Thoracic aorta (tissue), 2 donors: ENCODE results near the gene BTD. TPM values are rescaled to one million over a fixed set of nuclear protein-coding genes. Genes with fewer than 3 reads are reported as not detected.

ENCODE experiments used
- ATAC-seq: fragments of 150-250 bp; one replicate; pipeline ENCODE4 v1.8.0; 2017; ENCODE audit warnings: low read depth; ENCODE audit not compliant: insufficient number of reproducible peaks, low FRiP score
- DNase-seq: peaks from one replicate; pipeline ENCODE4 v3.0.0-alpha.2; 2020; ENCODE audit warnings: low spot score
- H3K27ac ChIP-seq, 2 donors: fragments of 200-600 bp; sonication (generic); 1 replicate in 1 of 2; 2 replicates in 1 of 2; pipeline ENCODE4 v1.5.1; 2016; ENCODE audit warnings: mild to moderate bottlenecking in 2 of 2, moderate library complexity in 2 of 2
- H3K27me3 ChIP-seq: fragments of 200-600 bp; sonication (generic); replicated peaks from 2 replicates; pipeline ENCODE4 v1.6.0; 2016; ENCODE audit warnings: mild to moderate bottlenecking; ENCODE audit not compliant: insufficient read depth
- H3K36me3 ChIP-seq: fragments of 200-600 bp; sonication (generic); one replicate; pipeline ENCODE4 v1.5.1; 2016
- H3K4me1 ChIP-seq, 2 donors: fragments of 200-600 bp; sonication (generic); 1 replicate in 1 of 2; 2 replicates in 1 of 2; pipeline versions ENCODE4 v1.5.1 to v1.6.0; 2016; ENCODE audit warnings: low read depth in 2 of 2, mild to moderate bottlenecking in 1 of 2; ENCODE audit not compliant: control insufficient read depth in 1 of 2
- H3K4me3 ChIP-seq: fragments of 200-600 bp; sonication (generic); 2 replicates; pipeline ENCODE4 v1.5.1; 2016; ENCODE audit warnings: mild to moderate bottlenecking
- H3K9me3 ChIP-seq: fragments of 200-600 bp; sonication (generic); 2 replicates; pipeline ENCODE4 v1.5.1; 2016
- CTCF ChIP-seq: fragments of 200-600 bp; sonication (generic); IDR thresholded peaks from one replicate; pipeline ENCODE4 v1.5.1; 2019; ENCODE audit warnings: antibody characterized with exemption
- total RNA-seq, 2 donors: library from RNA; depleted of rRNA; stranded (reverse); fragments of >200 nt; gene quantifications; one replicate each; pipeline versions ENCODE4 v1.1.0 to v1.2.3, GENCODE V29; 2016

Gene BTD
- total RNA-seq, 2 donors from 2014 or later: 19.4 to 23.3 TPM

- ATAC-seq (no peak), DNase-seq (no peak)
- Histone ChIP-seq H3K4me3 (no peak overlapping the region), H3K27ac (no peak overlapping the region), H3K27me3 (no peaks in the 10 kb centered on the region), H3K4me1 (peaks cover 13 to 15% of the 10 kb centered on the region in 2 donors), H3K36me3 (peaks cover 9% of the 10 kb centered on the region), H3K9me3 (no peaks in the 10 kb centered on the region)
- TF ChIP-seq CTCF: no peak
Observed at GRCh38 chr3:15576475-15576874, 25.1 kb upstream of the BTD start.

- peak overlapping the region in 1 of 2 donors; percentile 32 for H3K27ac ChIP-seq
- peaks cover 13 to 15% of the 10 kb centered on the region in 2 donors for H3K4me1 ChIP-seq
- TF ChIP-seq CTCF: no peak
- ATAC-seq: no peak
- H3K36me3 ChIP-seq: peaks cover 18% of the 10 kb centered on the region
- no peaks in the 10 kb centered on the region for H3K27me3 ChIP-seq
- no peaks in the 10 kb centered on the region for H3K9me3 ChIP-seq
- DNase-seq: no peak
- H3K4me3 ChIP-seq: no peak overlapping the region
Observed at GRCh38 chr3:15578289-15578867, 23.2 kb upstream of the BTD start.

- Histone ChIP-seq H3K4me3 (no peak overlapping the region), H3K27me3 (no peaks in the 10 kb centered on the region), H3K36me3 (peaks cover 15% of the 10 kb centered on the region), H3K27ac (peak overlapping the region in 1 of 2 donors; percentile 32), H3K9me3 (no peaks in the 10 kb centered on the region), H3K4me1 (peaks cover 13 to 15% of the 10 kb centered on the region in 2 donors)
- DNase-seq (no peak), ATAC-seq (no peak)
- no peak for TF ChIP-seq CTCF
Observed at GRCh38 chr3:15579051-15579450, 22.5 kb upstream of the BTD start.

GRCh38 chr3:15581471-15582394, 19.8 kb upstream of the BTD start:
- Histone ChIP-seq H3K27ac (no peak overlapping the region), H3K4me1 (peaks cover 19 to 23% of the 10 kb centered on the region in 2 donors), H3K4me3 (no peak overlapping the region), H3K9me3 (no peaks in the 10 kb centered on the region), H3K27me3 (no peaks in the 10 kb centered on the region), H3K36me3 (peaks cover 12% of the 10 kb centered on the region)
- ATAC-seq (no peak), DNase-seq (no peak)
- TF ChIP-seq CTCF: no peak

- Histone ChIP-seq H3K4me3 (no peak overlapping the region), H3K9me3 (no peaks in the 10 kb centered on the region), H3K27me3 (no peaks in the 10 kb centered on the region), H3K27ac (no peak overlapping the region), H3K4me1 (peaks cover 6 to 8% of the 10 kb centered on the region in 2 donors), H3K36me3 (peaks cover 28% of the 10 kb centered on the region)
- ATAC-seq: no peak
- no peak for DNase-seq
- no peak for TF ChIP-seq CTCF
Observed at GRCh38 chr3:15585111-15585845, 16.3 kb upstream of the BTD start.
